ENCODE measurements around the gene CDKN2D.
A peak's percentile ranks its signal among the peaks of the same experiment; 100 is the strongest.

CDKN2D gene

GRCh38 chr19:10565028-10565566 is 3.7 kb downstream of the CDKN2D start:
- peak; percentile 61 for TF ChIP-seq CTCF (conservative IDR thresholded peaks at IDR 0.05; ENCODE audit: low read depth)
- peak; percentile 66 for DNase-seq (ENCODE audit: low spot score)
- H3K27ac ChIP-seq: peak overlapping the region; percentile 89
- ChIA-PET CTCF (interaction anchor here (0.6 kb wide), 2 partner anchors 9 to 13 kb away, joined by 4 read pairs; no protein-coding TSS in a partner anchor), POLR2A (ENCODE audit: low non-redundant PET) (no interaction called here)

- CTCF ChIA-PET: interaction anchor here (0.9 to 1.1 kb wide), 2 partner anchors 21 to 146 kb away, joined by 3 read pairs; no protein-coding TSS in a partner anchor
- no peak for TF ChIP-seq CTCF (conservative IDR thresholded peaks at IDR 0.05; ENCODE audit: low read depth)
- POLR2A ChIA-PET (ENCODE audit: low non-redundant PET): no interaction called here
- no peak for DNase-seq (ENCODE audit: low spot score)
- H3K27ac ChIP-seq: peak overlapping the region; percentile 96
Measured at GRCh38 chr19:10562609-10563008, 6.2 kb downstream of the CDKN2D start.

- CTCF ChIA-PET: no interaction called here
- DNase-seq (ENCODE audit: low spot score): no peak
- POLR2A ChIA-PET (ENCODE audit: low non-redundant PET): no interaction called here
- peak overlapping the region; percentile 96 for H3K27ac ChIP-seq
- TF ChIP-seq CTCF (conservative IDR thresholded peaks at IDR 0.05; ENCODE audit: low read depth): no peak
Measured at GRCh38 chr19:10560154-10560553, 8.6 kb downstream of the CDKN2D start.

- H3K27ac ChIP-seq: peak overlapping the region; percentile 96
- no peak for DNase-seq (ENCODE audit: low spot score)
- no peak for TF ChIP-seq CTCF (conservative IDR thresholded peaks at IDR 0.05; ENCODE audit: low read depth)
- ChIA-PET CTCF (interaction anchor here (1.5 kb wide), 1 partner anchor 74 kb away, joined by 4 read pairs; no protein-coding TSS in a partner anchor), POLR2A (ENCODE audit: low non-redundant PET) (no interaction called here)
Measured at GRCh38 chr19:10557603-10558197, 11.1 kb downstream of the CDKN2D start.

- no peak for DNase-seq (ENCODE audit: low spot score)
- ChIA-PET POLR2A (ENCODE audit: low non-redundant PET) (no interaction called here), CTCF (interaction anchor here (0.6 to 1.7 kb wide), 6 partner anchors 9 to 72 kb away, joined by 3 to 9 read pairs (median 4); no protein-coding TSS in a partner anchor)
- TF ChIP-seq CTCF (conservative IDR thresholded peaks at IDR 0.05; ENCODE audit: low read depth): no peak
- H3K27ac ChIP-seq: peak overlapping the region; percentile 96
Measured at GRCh38 chr19:10555610-10555973, 13.2 kb downstream of the CDKN2D start.

- H3K27ac ChIP-seq: peak overlapping the region; percentile 96
- DNase-seq (ENCODE audit: low spot score): peak; percentile 71
- CTCF ChIA-PET: interaction anchor here (0.5 to 1.7 kb wide), 7 partner anchors 13 to 89 kb away, joined by 3 to 9 read pairs (median 3); no protein-coding TSS in a partner anchor
- no peak for TF ChIP-seq CTCF (conservative IDR thresholded peaks at IDR 0.05; ENCODE audit: low read depth)
- POLR2A ChIA-PET (ENCODE audit: low non-redundant PET): interaction anchor here (0.6 kb wide), 1 partner anchor 14 kb away, joined by 3 read pairs; no protein-coding TSS in a partner anchor
Measured at GRCh38 chr19:10554760-10555609, 13.8 kb downstream of the CDKN2D start.

Measured in RWPE1 (cell line).